Stimulated activated naive CD4-positive, alpha-beta T cell treated with Interleukin-2 at 50 U/mL for 16 hours (primary cell): ENCODE results near the gene HIGD2A.

Experiments
- DNase-seq: peaks from one replicate; lab custom pipeline; 2025; lab: John Stamatoyannopoulos, UW

The HIGD2A gene

DNA sequence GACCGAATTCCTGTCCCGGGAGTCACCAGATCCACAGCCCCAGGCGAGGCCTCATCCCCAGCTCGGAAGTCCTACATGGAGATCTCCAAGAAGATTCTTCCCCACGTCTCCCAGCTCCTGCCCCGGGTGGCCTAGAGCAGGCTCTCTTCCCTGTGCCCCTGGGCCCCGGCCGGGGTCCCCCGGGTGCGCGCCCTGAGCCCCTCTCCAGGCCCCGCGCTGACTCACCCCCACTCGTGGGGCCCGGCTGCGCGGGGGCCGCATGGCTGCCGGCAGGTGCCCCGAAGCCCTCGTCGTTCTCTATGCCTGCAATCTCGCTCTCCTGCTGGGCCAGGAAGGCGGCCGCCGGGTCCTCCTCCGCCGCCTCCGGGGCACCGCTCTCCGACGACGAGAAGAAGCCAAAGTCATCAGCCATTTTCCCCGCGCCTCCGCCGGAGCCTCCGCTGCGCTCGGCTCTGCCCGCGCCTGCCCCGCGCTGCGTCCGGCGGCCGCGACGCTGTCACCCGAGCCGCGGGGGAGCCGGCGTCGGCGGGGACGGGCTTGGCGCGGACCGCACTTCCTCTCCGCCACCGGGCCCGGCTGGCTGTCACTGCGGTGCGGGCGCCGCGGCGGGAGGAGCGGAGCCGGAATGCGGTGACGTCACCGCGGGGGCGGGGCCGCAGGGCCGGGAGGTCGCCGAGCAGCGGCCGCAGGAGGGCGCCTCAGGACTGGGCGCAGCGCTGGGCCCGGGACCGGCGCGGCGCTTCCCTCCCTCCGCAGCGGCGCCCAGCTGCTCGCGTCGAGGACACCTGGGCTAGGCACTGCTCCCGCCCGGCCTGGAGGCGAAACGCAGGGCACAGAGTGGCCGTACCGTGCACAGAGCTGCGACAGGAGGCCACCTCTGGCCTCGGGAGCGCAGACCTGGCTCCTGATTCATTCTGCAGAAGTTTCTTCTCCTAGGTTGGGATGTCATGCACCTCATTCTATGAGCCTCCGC is 27.7 kb downstream of the HIGD2A start, which contains the start of gene CLTB:
Gene CLTB (minus strand): TSS at position 588 of the 973 bp plus-strand sequence. CDS start 176 bp downstream, at position 412.
- DNase-seq: peak; percentile 82

DNA sequence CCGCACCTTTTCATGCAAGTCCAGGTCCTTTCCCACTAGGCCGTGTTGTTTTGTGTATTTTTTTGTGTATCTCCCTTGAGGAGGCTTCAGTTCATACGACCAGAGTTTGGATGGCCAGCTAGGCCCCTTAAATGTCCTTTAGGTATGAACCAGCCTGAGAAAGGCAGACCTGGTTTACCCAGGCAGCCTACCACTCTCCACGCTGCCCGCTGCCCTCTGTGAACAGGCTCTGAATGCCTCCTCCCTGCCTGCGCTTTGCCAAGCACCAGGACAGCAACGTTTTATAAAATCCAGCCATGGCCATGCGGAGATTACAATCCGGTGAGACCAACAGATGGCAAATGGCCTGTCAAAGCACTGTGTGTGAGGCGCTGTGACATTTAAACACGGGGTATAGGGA is 28.4 kb downstream of the HIGD2A start:
- no peak for DNase-seq

DNA sequence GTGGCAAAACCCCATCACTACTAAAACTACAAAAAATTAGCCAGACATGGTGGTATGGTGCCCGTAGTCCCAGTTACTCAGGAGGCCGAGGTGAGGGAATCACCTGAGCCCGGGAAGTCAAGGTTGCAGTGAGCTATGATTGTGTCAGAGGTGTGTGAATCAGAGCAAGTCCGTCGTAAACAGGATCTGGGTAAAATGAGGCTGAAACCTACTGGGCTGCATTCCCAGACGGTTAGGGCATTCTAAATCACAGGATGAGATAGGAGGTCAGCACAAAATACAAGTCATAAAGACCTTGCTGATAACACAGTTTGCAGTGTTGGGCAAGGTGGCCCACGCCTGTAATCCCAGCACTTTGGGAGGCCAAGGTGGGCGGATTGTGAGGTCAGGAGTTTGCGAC is 29.7 kb downstream of the HIGD2A start:
- DNase-seq: no peak

DNA sequence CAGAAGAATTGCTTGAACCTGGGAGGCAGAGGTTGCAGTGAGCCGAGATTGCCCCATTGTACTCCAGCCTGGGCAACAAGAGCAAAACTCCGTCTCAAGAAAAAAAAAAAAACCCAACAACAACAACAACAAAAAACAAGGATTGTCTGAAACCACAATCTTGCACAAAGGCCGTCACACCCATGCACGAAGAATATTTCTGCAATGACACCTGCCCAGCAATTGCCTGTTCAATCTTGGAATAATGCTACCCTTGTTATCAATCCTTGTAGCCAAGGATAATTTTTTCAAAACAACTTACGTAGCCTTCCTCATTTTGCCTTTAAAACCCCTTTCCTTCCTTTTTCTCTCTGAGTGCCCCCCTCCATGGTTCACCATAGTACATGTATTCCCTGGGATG is 31.5 kb downstream of the HIGD2A start:
- DNase-seq: no peak

DNA sequence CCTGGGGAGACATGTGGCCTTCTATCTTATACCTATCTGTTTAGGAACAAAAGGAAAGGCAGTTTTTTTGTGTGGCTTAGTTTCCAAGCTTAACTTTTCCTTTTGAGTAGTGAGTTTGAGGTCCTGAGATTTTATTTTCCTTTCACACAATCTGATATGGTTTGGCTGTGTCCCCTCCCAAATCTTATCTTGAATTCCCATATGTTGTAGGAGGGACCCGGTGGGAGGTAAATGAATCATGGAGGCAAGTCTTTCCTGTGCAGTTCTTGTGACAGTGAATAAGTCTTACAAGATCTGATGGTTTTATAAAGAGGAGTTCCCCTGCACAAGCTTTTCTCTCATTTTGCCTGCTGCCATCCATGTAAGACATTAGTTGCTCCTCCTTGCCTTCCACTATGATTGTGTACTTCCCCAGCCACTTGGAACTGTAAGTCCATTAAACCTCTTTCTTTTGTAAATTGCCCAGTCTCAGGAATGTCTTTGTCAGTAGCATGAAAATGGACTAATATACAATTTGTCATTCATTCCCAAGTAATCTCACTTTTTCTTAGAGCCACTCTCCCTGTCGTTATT is 32.5 kb downstream of the HIGD2A start:
- DNase-seq: no peak

DNA sequence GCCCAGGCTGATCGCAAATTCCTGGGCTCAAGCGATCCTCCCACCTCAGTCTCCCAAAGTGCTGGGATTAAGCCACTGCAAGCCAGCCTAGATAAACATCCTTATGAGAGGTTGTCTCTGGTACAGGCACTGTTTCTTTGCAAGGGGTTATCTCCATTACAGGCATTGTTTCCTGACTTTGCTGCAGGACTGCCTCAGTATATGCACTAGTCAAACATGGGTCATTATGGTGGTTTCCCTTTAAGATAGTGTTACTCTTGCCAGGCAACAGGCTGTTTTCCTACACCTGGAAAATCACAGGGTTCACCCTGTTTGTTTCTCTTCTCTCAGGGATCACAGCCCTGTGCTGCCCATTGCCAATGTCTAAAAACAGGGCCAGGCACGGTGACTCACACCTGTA is 35.6 kb downstream of the HIGD2A start:
- no peak for DNase-seq

DNA sequence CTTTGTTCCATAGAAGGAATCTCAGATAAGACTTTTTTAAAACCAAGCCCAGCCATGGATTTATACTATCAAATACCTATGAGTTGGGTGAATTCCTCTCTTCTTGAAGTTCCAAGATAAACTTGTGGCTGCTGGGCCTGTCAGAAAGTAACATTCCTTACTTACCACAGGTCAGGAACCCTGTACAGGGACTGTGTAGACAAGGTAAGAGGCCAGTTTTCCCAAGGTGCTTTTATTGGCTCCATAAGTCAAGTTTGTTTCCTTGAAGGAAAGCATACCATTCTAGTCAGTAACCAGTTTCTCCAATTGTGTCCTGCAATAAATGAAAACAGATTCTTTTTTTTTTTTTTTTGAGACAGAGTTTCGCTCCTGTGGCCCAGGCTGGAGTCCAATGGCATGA is 36.6 kb downstream of the HIGD2A start:
- DNase-seq: no peak

DNA sequence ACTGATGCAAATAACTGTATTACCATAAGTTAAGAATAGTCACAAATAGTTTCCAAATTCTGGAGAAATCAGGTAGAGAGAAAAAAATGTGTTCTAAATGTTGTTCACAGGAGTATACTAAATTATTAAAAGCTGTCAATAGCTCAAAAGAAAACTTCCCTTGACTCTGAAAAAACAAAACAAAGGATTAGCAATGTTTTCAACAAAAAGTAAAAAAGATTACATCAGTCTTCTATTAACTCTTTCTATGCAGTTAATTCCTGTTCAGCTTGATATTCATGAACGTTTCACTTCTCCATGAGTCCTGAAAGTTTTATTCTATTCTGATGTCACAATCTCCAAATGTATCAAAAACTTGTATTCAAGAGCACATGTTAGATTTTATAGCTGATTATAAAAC is 37.2 kb downstream of the HIGD2A start:
- DNase-seq: no peak

DNA sequence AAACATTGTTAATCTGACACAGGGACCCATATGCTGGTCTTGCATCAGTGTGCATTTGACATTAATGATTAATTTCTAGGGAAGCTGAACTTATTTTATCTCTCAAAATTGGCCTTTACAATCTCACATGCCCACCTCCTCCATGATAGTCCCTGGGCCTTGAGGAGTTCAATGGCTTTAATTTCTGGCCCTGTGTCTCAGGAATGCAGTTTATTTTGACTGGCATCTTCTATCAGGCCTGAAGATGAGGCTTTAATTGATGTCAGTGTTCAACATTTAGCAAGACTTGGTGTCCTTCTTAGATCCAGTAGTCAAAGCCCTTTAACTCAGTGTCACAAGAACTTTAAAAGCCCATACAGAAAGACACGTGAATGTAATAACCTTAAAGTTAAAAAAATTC is 38.3 kb downstream of the HIGD2A start:
- DNase-seq: no peak

DNA sequence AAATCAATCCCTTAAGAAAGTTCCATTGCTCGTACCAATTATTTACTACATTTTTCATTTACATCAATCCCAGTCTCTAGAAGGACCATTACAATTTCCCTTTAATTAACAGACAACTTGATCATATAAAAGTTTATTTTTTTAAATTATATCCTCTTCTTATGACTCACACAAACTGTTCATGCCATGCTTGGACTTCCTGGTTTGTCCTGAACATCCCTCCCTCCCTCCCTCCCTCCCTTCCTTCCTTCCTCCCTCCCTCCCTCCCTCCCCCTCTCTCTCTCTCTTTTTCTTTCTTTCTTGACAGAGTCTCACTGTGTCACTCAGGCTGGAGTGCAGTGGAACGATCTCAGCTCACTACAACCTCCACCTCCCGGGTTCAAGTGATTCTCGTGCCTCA is 39.4 kb downstream of the HIGD2A start:
- no peak for DNase-seq

DNA sequence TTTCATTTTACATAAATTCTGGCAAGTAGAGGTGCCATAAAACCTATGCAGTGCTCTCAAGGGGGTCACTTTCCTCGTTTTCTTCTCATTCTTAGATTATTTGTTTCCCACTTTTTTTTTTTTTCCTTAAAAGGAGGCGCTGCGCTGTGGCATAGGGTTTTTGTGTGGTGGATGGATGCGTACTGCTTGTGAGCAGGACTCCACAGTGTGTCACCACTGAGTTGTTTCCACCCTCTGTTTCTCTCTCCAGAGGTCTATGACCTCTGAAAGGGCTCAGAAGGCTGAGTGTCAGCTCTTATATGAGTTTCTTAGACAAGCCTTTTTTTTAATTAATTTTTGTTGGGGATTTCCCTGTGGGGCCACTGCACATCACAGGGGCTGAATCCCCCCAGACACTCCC is 41.4 kb downstream of the HIGD2A start:
- no peak for DNase-seq

DNA sequence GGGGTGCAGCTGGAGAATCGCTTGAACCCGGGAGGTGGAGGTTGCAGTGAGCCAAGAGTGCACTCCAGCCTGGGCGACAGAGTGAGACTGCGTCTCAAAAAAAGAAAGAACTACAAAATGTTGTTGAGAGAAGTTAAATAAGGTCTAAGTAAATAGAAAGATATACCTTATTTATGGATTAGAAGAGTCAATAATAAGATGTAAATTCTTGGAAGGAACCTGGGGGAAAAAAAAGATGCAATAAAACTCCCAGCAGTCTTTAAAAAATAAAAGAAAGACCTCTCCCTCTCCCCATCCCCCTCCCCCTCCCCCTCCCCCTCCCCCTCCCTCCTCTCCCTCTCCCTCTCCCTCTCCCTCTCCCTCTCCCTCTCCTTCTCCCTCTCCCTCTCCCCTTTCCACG is 44.2 kb downstream of the HIGD2A start:
- DNase-seq: no peak

DNA sequence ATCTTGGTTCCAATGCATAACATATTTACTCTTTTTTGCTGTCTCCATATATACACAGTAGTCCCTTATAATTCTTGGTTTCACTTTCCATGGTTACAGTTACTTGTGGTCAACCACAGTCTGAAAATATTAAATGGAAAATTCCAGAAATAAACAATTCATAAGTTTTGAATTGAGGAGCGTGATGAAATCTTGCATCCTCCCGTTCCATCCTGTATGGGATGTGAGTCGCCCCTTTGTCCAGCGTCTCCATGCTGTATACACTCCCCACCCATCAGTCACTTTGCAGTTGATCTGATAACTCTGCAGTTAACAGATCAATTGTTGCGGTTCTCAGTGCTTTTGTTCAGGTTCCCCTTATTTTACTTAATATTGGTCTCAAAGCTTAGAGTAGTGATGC is 48.1 kb downstream of the HIGD2A start:
- no peak for DNase-seq

DNA sequence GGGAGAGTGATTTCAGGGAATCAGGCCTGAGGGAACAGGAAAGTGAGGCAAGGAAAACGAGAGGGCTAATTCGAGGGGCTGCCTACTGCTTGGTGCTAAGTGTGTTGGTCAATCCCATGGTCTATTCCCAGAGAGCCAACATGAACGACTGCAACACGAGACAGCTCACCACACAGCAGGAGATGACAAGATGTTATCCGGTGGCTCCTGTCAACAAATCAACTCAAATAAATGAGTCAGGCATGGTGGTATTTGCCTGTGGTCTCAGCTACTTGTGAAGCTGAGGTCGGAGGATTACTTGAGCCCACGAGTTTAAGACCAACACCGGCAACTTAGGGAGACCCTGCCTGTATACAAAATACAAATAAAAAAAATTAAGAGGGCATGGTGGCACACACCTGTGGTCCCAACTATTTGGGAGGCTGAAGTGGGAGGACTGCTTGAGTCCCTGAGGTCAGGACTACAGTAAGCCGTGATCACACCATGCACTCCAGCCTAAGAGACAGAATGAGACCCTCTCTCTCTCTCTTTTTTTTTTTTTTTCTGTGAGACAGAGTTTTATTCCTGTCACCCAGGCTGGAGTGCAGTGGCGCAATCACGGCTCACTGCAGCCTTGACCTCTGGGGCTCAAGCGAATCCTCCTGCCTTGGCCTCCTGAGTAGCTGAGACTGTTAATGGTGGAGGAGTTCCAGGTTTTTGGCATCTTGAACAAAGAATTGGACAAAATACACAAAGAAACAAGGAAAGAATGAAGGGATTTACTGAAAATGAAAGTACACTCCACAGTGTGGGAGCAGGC is 50.6 kb downstream of the HIGD2A start:
- DNase-seq: no peak
